Gastrocnemius medialis (tissue), 4 donors: ENCODE results near the gene LGALS9. TPM values are rescaled to one million over a fixed set of nuclear protein-coding genes. Genes with fewer than 3 reads are reported as not detected.
"Not testable (repeated sequence)": the region's sequence is repeated elsewhere in the genome, so short reads cannot be mapped to it uniquely, and the experiment has no call there.

ENCODE experiments used
- ATAC-seq, 2 donors: fragments of 150-250 bp; one replicate each; pipeline ENCODE4 v1.9.1; 2016
- DNase-seq, 2 donors: peaks; one replicate each; pipeline ENCODE4 v3.0.0-alpha.2; 2019
- H3K27ac ChIP-seq, 4 donors: fragments of 200-600 bp; sonication (generic); 1 replicate in 1 of 4; 2 replicates in 3 of 4; pipeline ENCODE4 v1.5.1; 2016 to 2018; ENCODE audit warnings: mild to moderate bottlenecking in 2 of 4, moderate library complexity in 1 of 4
- H3K27me3 ChIP-seq, 3 donors: fragments of 200-600 bp; sonication (generic) in 2 of 3; 1 replicate in 1 of 3; 2 replicates in 2 of 3; pipeline versions ENCODE4 v1.5.1 to v1.6.0; 2016 to 2019; ENCODE audit warnings: mild to moderate bottlenecking in 1 of 3, moderate library complexity in 1 of 3
- H3K36me3 ChIP-seq, 2 donors: fragments of 200-600 bp; sonication (generic) in 1 of 2; one replicate each; pipeline ENCODE4 v1.5.1; 2017 to 2018
- H3K4me1 ChIP-seq, 2 donors: fragments of 200-600 bp; sonication (generic) in 1 of 2; one replicate each; pipeline ENCODE4 v1.5.1; 2016 to 2017; ENCODE audit warnings: mild to moderate bottlenecking in 2 of 2
- H3K4me3 ChIP-seq, 4 donors: fragments of 200-600 bp; sonication (generic) in 3 of 4; 1 replicate in 1 of 4; 2 replicates in 3 of 4; pipeline ENCODE4 v1.5.1; 2016 to 2019; ENCODE audit warnings: mild to moderate bottlenecking in 2 of 4
- H3K9me3 ChIP-seq, 3 donors: fragments of 200-600 bp; sonication (generic) in 2 of 3; 1 replicate in 1 of 3; 2 replicates in 2 of 3; pipeline ENCODE4 v1.5.1; 2016 to 2019
- POLR2A ChIP-seq, 2 donors: fragments of 450-650 bp; IDR thresholded peaks; one replicate each; pipeline ENCODE4 v1.6.1; 2017; ENCODE audit warnings: antibody characterized with exemption in 2 of 2, mild to moderate bottlenecking in 2 of 2, moderate library complexity in 2 of 2
- in situ Hi-C, 4 donors: fragments of 200-750 bp; cut with MboI; loops; one replicate each; pipeline versions ENCODE4 v1.15.0 to v1.8.0; 2017; ENCODE audit warnings: low sequenced_read_pairs in 4 of 4
- intact Hi-C: fragments of 100-400 bp; cut with DNase I; formaldehyde crosslinking; loops from one replicate; pipeline ENCODE4 v1.15.1; 2023; ENCODE audit warnings: low total_unique reads
- total RNA-seq, 4 donors: library from RNA; depleted of rRNA; stranded (reverse); fragments of >200 nt; gene quantifications; one replicate each; pipeline versions ENCODE4 v1.1.0 to v1.2.3, GENCODE V29; 2016
- TF ChIP-seq, protein P1 (sequence below), 5 experiments: fragments of 450-650 bp in 3 of 5; fragments of 200-600 bp in 2 of 5; sonication (generic) in 2 of 5; IDR thresholded peaks in 4 of 5; conservative IDR thresholded peaks in 1 of 5; 1 replicate in 4 of 5; 2 replicates in 1 of 5; pipeline ENCODE4 v1.5.1; 2016 to 2019; ENCODE audit warnings: antibody characterized with exemption in 5 of 5, mild to moderate bottlenecking in 3 of 5, moderate library complexity in 3 of 5

The LGALS9 gene
- total RNA-seq, 4 donors from 2014 or later = 2.4 to 20.3 (median 6.1) TPM

DNA sequence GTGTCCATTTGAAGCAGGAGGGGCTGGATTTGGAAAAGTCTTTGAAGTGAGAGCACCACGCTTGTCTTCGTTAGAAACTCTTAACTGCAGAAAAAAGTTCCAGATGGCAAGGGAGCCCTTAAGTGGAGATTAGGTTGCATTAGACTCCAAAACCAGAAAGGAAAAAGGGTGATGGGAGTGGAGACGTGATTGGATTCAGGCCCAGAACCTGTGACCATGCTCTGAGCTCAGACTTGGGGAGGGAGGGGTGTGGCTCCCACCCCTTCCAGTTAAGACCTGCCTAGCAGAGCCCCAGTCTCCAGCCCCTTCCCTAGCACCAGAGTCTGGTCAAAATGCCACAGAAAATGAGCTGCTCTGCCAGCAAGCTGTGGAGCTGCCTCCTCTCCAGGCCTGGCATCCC lies 6.4 kb upstream of the LGALS9 start:
- H3K27ac ChIP-seq = no peak overlapping the region
- ATAC-seq (no peak), DNase-seq (no peak)
- intact Hi-C loops (no loop called here), in situ Hi-C loops (no loop called here)
- TF ChIP-seq, protein P1, sequence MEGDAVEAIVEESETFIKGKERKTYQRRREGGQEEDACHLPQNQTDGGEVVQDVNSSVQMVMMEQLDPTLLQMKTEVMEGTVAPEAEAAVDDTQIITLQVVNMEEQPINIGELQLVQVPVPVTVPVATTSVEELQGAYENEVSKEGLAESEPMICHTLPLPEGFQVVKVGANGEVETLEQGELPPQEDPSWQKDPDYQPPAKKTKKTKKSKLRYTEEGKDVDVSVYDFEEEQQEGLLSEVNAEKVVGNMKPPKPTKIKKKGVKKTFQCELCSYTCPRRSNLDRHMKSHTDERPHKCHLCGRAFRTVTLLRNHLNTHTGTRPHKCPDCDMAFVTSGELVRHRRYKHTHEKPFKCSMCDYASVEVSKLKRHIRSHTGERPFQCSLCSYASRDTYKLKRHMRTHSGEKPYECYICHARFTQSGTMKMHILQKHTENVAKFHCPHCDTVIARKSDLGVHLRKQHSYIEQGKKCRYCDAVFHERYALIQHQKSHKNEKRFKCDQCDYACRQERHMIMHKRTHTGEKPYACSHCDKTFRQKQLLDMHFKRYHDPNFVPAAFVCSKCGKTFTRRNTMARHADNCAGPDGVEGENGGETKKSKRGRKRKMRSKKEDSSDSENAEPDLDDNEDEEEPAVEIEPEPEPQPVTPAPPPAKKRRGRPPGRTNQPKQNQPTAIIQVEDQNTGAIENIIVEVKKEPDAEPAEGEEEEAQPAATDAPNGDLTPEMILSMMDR (IDR thresholded peaks at IDR 0.05 in 4 of 5, conservative IDR thresholded peaks at IDR 0.05 in 1 of 5) = no peak
- no peak for TF ChIP-seq POLR2A (IDR thresholded peaks at IDR 0.05)
- peaks cover 4 to 38% of the 10 kb centered on the region in 2 donors for H3K36me3 ChIP-seq
- peaks cover 18 to 24% of the 10 kb centered on the region in 2 donors for H3K4me1 ChIP-seq
- H3K27me3 ChIP-seq = no peaks in the 10 kb centered on the region
- no peaks in the 10 kb centered on the region for H3K9me3 ChIP-seq
- no peak overlapping the region for H3K4me3 ChIP-seq

- ATAC-seq (no peak), DNase-seq (no peak)
- Histone ChIP-seq H3K36me3 (peaks cover 0 to 25% of the 10 kb centered on the region in 2 donors), H3K27me3 (no peaks in the 10 kb centered on the region), H3K9me3 (no peaks in the 10 kb centered on the region), H3K4me3 (no peak overlapping the region), H3K27ac (no peak overlapping the region), H3K4me1 (peaks cover 18 to 24% of the 10 kb centered on the region in 2 donors)
- TF ChIP-seq POLR2A (IDR thresholded peaks at IDR 0.05) = no peak
- TF ChIP-seq, protein P1 (IDR thresholded peaks at IDR 0.05 in 4 of 5, conservative IDR thresholded peaks at IDR 0.05 in 1 of 5) = no peak
- in situ Hi-C loops = no loop called here
- intact Hi-C loops = no loop called here
Measured at GRCh38 chr17:27625856-27626255, 5.1 kb upstream of the LGALS9 start.

DNA sequence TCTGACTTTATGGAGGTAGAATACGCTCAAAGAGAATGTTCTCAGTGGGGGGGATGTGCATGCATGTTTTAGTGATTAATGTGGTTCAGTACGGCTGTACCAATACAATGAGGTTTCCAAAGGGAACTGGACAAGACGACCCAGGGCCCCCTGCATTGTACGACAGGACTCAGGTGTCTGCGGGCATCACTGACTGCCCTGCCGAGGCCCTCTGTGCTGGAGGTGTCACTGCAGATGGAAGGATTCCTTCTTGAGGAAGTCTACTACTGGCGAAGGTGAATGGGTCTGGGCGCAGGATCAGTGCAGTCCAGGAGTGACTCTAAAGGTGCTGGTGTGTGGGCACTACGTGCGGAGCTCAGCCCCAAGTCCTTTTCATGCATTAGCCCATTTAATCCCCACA lies 3.5 kb upstream of the LGALS9 start:
- H3K27me3 ChIP-seq = no peaks in the 10 kb centered on the region
- H3K36me3 ChIP-seq = peaks cover 0 to 11% of the 10 kb centered on the region in 2 donors
- in situ Hi-C loops = no loop called here

GRCh38 chr17:27628376-27628775 lies 2.6 kb upstream of the LGALS9 start:
- peaks cover 0 to 4% of the 10 kb centered on the region in 2 donors for H3K36me3 ChIP-seq
- no peak for DNase-seq
- no peak overlapping the region for H3K4me3 ChIP-seq
- peaks cover 22 to 23% of the 10 kb centered on the region in 2 donors for H3K4me1 ChIP-seq
- no peaks in the 10 kb centered on the region for H3K9me3 ChIP-seq
- ATAC-seq = no peak
- H3K27ac ChIP-seq = no peak overlapping the region
- H3K27me3 ChIP-seq = no peaks in the 10 kb centered on the region
- TF ChIP-seq POLR2A (IDR thresholded peaks at IDR 0.05) = no peak
- TF ChIP-seq, protein P1 (IDR thresholded peaks at IDR 0.05 in 4 of 5, conservative IDR thresholded peaks at IDR 0.05 in 1 of 5) = no peak
- intact Hi-C loops = no loop called here
- in situ Hi-C loops = no loop called here

More for the DNA sequence above, 3.5 kb upstream of the LGALS9 start:
- Histone ChIP-seq H3K4me1 (peaks cover 22 to 26% of the 10 kb centered on the region in 2 donors), H3K27ac (no peak overlapping the region), H3K9me3 (no peaks in the 10 kb centered on the region), H3K4me3 (no peak overlapping the region)
- TF ChIP-seq POLR2A (IDR thresholded peaks at IDR 0.05) = no peak
- TF ChIP-seq, protein P1 (IDR thresholded peaks at IDR 0.05 in 4 of 5, conservative IDR thresholded peaks at IDR 0.05 in 1 of 5) = no peak
- intact Hi-C loops = no loop called here
- no peak for DNase-seq
- ATAC-seq = no peak

DNA sequence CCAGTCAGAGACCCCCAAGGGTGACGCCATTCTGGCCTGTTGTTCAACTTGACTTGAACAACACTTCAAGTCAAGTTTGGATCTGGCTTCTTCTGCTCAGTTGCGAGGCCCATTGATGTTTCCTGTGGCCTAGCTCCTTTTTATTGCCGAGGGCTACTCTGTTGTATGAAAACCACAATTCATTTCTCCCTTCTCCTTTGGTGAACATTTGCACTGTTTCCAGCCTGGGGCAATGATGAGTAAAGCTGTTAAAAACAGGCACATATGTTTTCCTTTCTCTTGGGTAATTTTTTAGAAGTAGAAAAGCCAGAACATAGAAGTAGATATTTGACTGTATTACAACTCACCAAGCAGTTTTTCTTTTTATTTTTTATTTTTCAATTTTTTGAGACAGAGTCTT lies 1.7 kb upstream of the LGALS9 start:
- H3K36me3 ChIP-seq, DNase-seq, H3K9me3 ChIP-seq, intact Hi-C loops, H3K27ac ChIP-seq, in situ Hi-C loops, H3K27me3 ChIP-seq, ATAC-seq, H3K4me3 ChIP-seq: not testable (repeated sequence)
- H3K4me1 ChIP-seq = peaks cover 25 to 27% of the 10 kb centered on the region in 2 donors
